Lower leg skin (tissue), 3 donors: ENCODE results near the gene GTF2F2.

Source experiments
- CTCF ChIP-seq, 3 donors: fragments of 450-650 bp; IDR thresholded peaks; one replicate each; pipeline ENCODE4 v1.5.1; 2016; ENCODE audit warnings: antibody characterized with exemption in 3 of 3, mild to moderate bottlenecking in 3 of 3, moderate library complexity in 2 of 3
- POLR2A ChIP-seq, 2 donors: fragments of 450-650 bp; IDR thresholded peaks; one replicate each; pipeline ENCODE4 v1.6.1; 2016 to 2017; ENCODE audit warnings: antibody characterized with exemption in 2 of 2, mild to moderate bottlenecking in 1 of 2, moderate library complexity in 1 of 2

GRCh38 chr13:45104261-45104660 is 16.0 kb upstream of the GTF2F2 start:
- TF ChIP-seq CTCF (IDR thresholded peaks at IDR 0.05) (no peak), POLR2A (IDR thresholded peaks at IDR 0.05) (no peak)
